Right lung (tissue), 5 donors: ENCODE measurements around the gene UBE2M. TPM values are rescaled to one million over a fixed set of nuclear protein-coding genes. Genes with fewer than 3 reads are reported as not detected.
"Not testable (repeated sequence)": the region's sequence is repeated elsewhere in the genome, so short reads cannot be mapped to it uniquely, and the experiment has no call there.

Experiments
- DNase-seq, 2 donors: peaks; one replicate each; pipeline ENCODE4 v3.0.0-alpha.2; 2013
- polyA plus RNA-seq, 5 donors: library from polyadenylated mRNA; unstranded; fragments of 120-200 nt; gene quantifications; one replicate each; pipeline versions ENCODE4 v1.2.1 to v1.2.3, GENCODE V29; 2013; ENCODE audit warnings: inconsistent platforms in 1 of 5, low replicate concordance in 1 of 5; ENCODE audit not compliant: insufficient read length in 5 of 5, insufficient read depth in 1 of 5

The UBE2M gene
- polyA plus RNA-seq, 5 donors, result 64.8 to 90.5 (median 77.1) TPM

- DNase-seq, result no peak
Observed at GRCh38 chr19:58516246-58516836, 42.1 kb downstream of the UBE2M start.

DNA sequence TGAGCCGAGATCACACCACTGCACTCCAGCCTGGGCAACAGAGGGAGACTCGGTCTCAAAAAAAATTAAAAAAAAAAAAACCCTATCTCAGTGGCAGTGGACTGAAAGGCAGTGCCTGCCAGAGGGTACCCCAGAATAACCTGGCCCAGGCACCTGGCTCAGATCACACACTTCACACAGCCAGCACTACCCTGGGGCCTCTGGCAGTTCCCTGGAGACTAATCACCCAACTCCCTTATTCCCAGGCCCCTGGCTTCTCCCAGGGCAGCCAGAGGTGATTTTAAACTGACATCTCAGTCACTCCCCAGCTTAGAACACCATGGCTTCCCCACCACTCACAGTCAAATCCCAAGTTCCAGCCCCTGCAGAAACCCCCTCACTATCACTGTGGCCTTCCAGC, 43.2 kb downstream of the UBE2M start:
- DNase-seq, result no peak

DNA sequence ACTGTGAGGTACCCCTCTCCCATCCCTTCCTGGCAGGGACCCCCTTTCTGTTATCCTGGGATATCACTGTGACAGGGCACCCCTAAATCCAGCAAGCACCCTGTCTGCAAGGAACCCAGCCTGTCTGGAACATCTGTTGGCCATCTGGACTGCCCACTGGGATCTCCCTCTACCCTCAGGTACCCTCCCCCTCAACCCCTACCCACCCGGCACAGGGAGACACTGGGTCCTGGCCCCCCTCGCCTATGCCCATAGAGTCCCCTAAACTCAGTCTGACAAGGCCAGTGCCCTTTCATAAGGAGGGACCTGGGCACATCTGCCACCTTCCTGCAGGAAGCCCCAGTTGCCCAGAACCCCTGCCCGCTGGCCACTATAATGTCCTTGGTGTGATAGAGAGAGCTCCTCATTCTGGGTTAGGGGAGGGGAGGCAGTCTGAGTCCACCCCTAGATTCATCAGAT, 43.8 kb downstream of the UBE2M start:
- DNase-seq, result no peak

- peak; percentile 84 to 85 for DNase-seq
Observed at GRCh38 chr19:58513694-58514563, 44.5 kb downstream of the UBE2M start.

GRCh38 chr19:58513213-58513693, 45.2 kb downstream of the UBE2M start:
- DNase-seq, result no peak

GRCh38 chr19:58511353-58512208, 46.8 kb downstream of the UBE2M start, which contains the start of gene SLC27A5:
Gene SLC27A5 (minus strand): TSS chr19:58511992. CDS start chr19:58511955, 37 bp downstream.
- DNase-seq, result no peak

DNA sequence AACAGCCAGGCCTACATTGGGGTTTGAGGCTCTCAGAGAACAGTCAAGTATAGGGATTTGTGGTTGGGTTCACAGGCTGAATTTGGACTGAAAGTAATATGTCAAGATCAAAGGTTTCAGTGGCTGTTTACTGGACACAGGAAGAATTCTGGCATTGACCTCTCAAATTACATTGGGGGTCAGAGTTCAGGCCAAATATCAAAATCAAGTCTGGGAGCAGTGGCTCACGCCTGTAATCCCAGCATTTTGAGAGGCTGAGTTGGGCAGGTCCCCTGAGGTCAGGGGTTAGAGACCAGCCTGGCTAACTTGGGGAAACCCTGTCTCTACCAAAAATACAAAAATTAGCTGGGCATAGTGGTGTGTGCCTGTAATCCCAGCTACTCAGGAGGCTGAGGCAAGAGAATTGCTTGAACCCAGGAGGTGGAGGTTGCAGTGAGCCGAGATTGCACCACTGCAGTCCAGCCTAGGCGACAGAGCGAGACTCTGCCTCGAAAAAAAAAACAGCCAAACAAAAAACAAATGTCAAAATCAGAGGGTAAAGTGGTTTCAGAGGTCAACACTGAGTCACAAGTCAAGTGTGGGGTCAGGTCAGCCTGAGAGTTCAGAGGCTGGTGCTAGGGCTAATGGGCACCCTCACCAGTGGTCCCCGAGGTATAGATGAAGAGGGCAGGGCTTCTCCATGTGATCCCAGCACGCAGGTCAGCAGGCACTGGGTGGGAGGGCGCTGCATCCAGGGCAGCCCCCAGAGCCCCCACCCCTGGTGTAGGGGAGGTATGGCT, 48.1 kb downstream of the UBE2M start:
- DNase-seq, result no peak

DNA sequence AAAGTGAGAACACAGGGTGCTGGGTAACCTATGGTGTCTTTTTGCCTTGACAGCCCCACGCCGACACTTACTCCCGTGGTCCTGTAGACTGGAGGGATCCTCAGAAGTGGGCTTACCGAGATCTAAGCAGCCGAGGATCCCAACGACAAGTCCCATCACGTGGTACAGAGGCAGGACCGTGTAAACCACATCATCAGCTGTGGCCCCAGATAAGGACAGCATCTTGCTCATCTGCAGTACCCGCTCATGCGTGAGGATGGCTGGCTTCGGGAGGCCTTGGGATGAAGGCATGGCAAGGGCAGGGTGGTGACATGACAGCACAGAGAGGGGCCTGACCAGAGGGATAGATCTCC, 48.7 kb downstream of the UBE2M start:
- DNase-seq, result no peak

GRCh38 chr19:58507602-58508223, 50.7 kb downstream of the UBE2M start:
- not testable (repeated sequence) for DNase-seq

Other genes starting within 250 kb of the UBE2M start
- 1 to 10 TPM; 3.6 to 4.5 (median 3.9) TPM for gene ZSCAN22, start 231.6 kb downstream of the UBE2M start, polyA plus RNA-seq
- 1 to 10 TPM in 3 of 5 donors, under 1 TPM in 2; 0.90 to 4.6 (median 1.9) TPM for gene A1BG, start 205.1 kb downstream of the UBE2M start, polyA plus RNA-seq
- gene ZNF497, start 195.9 kb downstream of the UBE2M start, polyA plus RNA-seq, result 1 to 10 TPM; 2.5 to 4.7 (median 3.0) TPM
- gene ZNF837, start 177.6 kb downstream of the UBE2M start, polyA plus RNA-seq, result 1 to 10 TPM; 1.4 to 4.2 (median 2.2) TPM
- gene RPS5, start 171.3 kb downstream of the UBE2M start, polyA plus RNA-seq, result 1,000 to 10,000 TPM; 1,196 to 1,701 (median 1,259) TPM
- not detected for gene RNF225, start 163.0 kb downstream of the UBE2M start, polyA plus RNA-seq
- gene ZNF584, start 150.0 kb downstream of the UBE2M start, polyA plus RNA-seq, result 10 to 100 TPM in 2 of 5 donors, 1 to 10 TPM in 3; 8.0 to 11.3 (median 9.9) TPM
- gene ZNF132, start 118.5 kb downstream of the UBE2M start, polyA plus RNA-seq, result 10 to 100 TPM in 4 of 5 donors, 1 to 10 TPM in 1; 7.8 to 11.3 (median 10.7) TPM
- 1 to 10 TPM; 4.6 to 8.0 (median 6.7) TPM for gene ZNF324B, start 107.0 kb downstream of the UBE2M start, polyA plus RNA-seq
- 10 to 100 TPM in 1 of 5 donors, 1 to 10 TPM in 4; 6.8 to 10.1 (median 8.5) TPM for gene ZNF324, start 91.5 kb downstream of the UBE2M start, polyA plus RNA-seq
- 10 to 100 TPM; 12.0 to 16.5 (median 14.0) TPM for gene ZNF446, start 82.3 kb downstream of the UBE2M start, polyA plus RNA-seq
- 1 to 10 TPM; 5.8 to 9.5 (median 7.8) TPM for gene SLC27A5, start 46.6 kb downstream of the UBE2M start, polyA plus RNA-seq
- gene ZBTB45, start 38.8 kb downstream of the UBE2M start, polyA plus RNA-seq, result 10 to 100 TPM in 2 of 5 donors, 1 to 10 TPM in 3; 7.2 to 17.2 (median 9.1) TPM
- gene TRIM28, start 14.5 kb downstream of the UBE2M start, polyA plus RNA-seq, result 100 to 1,000 TPM; 459 to 685 (median 528) TPM
- gene CHMP2A, start 3.5 kb downstream of the UBE2M start, polyA plus RNA-seq, result 100 to 1,000 TPM in 1 of 5 donors, 10 to 100 TPM in 4; 83.6 to 114 (median 94.7) TPM
- 10 to 100 TPM; 27.0 to 49.9 (median 40.9) TPM for gene MZF1, start 14.7 kb upstream of the UBE2M start, polyA plus RNA-seq